Left lobe of liver (tissue), 2 donors: ENCODE data around the gene BAZ2B. TPM values are rescaled to one million over a fixed set of nuclear protein-coding genes. Genes with fewer than 3 reads are reported as not detected.
"Not testable (repeated sequence)": the region's sequence is repeated elsewhere in the genome, so short reads cannot be mapped to it uniquely, and the experiment has no call there.

Experiments
- ATAC-seq: fragments of 200-7000 bp; cut with Tn5 transposase; one replicate; pipeline ENCODE4 v1.9.1; 2020; ENCODE audit warnings: mild to moderate bottlenecking, moderate library complexity
- DNase-seq: peaks from one replicate; pipeline ENCODE4 v3.0.0-alpha.2; 2020; ENCODE audit warnings: low spot score
- total RNA-seq: library from RNA; stranded (reverse); gene quantifications from one replicate; pipeline ENCODE4 v1.2.1, GENCODE V29; 2021
- donor health status: DM: no; HTN: no; CAD: no; lungs with moderate emphysema.
- donor health status: DM: no; HTN: yes; CAD: no.

BAZ2B gene
- total RNA-seq, 1 donor from 2014 or later: 20.0 TPM

DNA sequence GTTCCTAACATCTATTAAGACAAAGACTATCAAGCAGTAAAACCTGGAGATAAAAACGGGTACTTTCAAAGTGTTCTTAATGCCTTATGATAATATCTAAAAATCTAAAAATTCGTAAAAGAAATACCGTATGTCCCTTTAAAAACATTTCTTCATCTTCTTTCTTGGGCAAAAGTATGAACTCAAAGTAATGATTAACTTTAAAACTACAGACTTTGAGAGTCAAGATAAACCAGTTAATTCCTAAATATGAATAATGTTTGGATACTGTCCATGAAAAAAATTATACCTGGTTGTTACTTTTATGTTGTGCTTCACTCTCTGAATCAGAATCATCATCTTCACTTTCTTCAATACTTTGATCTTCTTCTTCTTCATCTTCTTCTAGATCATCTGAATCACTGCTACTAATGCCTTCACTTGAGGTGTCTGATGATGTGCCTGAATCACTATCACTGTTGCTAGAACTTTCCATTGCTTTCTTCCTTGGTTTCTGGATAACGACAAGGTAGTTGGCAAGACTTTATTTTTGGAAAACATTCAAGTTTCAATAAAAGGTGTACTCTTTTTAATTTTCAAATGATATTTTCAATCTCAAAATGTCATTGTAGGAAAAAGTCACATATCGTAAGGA, 177.5 kb downstream of the BAZ2B start:
- DNase-seq: no peak
- ATAC-seq: peak; percentile 66

DNA sequence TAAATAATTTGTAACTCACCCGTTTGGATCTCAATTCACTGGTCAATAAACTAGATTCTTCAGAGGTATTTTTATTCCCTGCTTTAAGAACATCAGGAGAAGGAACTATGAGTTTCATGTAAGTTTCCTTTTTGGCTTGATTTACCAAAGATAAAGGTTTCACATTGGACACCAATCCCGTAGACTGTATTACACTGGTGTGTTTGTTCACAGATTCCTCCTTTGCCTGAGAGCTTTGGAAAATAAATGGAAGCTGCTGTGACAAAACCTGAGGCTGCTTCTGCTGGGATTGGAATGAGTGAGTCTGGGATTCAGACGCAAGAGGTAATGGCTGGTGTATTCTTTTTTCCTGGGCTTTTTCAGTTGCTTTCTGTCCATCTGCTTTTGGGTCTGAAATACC, 178.1 kb downstream of the BAZ2B start:
- ATAC-seq (peak; percentile 53), DNase-seq (no peak)

DNA sequence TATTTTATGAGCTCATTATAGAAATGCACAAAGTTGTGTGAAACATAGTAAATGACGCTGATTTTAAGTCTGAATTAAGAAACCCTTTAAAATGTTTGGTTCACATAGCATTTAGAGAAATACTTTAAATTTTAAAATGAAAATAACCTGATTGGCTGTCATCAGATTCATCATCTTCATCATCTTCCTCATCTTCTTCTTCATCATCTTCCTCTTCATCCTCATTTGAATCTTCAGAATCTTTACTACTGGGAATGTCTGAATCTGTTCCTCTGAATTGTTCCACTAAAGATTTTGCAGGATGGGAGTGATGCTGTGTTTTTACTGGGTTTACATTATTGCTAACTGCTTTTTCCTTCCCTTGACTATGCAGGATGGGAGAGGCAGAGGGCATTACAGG, 183.7 kb downstream of the BAZ2B start:
- no peak for DNase-seq
- ATAC-seq: no peak

DNA sequence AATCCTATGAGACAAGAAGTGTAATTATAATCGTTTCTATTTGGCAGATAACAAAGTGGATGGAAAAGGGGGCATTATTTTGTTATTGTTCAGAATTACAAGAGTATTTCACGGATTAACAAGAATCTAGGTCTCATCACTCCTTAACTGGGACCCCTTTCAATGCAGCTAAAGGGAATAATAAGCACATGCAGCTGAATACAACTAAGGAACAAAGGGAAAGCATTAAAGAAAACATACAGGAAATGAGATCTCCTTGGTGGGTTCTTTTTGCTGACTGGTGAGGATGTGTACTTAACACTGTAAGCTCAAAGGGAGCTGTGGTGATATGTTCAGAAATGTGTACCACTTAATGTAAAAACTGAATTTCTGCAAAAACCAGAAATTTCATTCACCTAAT, 189.3 kb downstream of the BAZ2B start:
- no peak for ATAC-seq

DNA sequence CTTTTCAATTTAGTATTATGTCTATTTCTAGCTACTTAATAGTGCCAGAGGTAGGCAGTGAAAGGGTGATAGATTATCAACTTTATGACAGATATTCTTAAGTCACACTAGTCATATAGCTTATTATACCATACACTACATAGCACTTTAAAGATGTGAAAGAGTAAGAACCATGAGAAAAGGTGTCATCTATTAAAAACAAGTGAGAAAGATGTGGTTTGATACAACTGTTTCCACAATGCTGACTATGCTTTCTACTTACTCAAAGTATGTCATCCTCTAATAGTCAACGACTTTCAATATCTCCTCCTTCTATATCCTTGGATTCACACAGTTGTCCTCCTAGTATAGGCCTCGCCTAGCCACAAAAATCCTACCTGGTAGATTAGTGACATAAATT, 196.9 kb downstream of the BAZ2B start:
- DNase-seq (no peak), ATAC-seq (no peak)

More for the DNA sequence above, 189.3 kb downstream of the BAZ2B start:
- no peak for DNase-seq

DNA sequence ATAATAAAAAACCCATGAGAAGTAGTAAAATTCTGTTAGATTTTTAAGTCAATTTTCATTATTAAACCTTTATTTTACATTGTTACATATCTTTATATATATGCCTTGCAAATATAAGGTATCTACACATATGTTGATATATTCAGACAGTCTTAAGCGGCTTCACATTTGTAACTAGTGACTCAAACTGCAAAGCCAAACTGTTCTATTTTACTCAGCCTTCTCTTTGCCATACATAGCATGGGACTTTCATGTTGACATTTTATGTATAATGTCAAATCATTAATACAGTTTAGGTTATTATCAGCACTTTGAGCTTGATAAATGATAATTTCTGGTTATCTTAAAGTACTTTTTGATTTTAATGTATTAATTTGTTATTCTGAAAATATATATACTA, 204.9 kb downstream of the BAZ2B start:
- ATAC-seq (no peak), DNase-seq (no peak)

DNA sequence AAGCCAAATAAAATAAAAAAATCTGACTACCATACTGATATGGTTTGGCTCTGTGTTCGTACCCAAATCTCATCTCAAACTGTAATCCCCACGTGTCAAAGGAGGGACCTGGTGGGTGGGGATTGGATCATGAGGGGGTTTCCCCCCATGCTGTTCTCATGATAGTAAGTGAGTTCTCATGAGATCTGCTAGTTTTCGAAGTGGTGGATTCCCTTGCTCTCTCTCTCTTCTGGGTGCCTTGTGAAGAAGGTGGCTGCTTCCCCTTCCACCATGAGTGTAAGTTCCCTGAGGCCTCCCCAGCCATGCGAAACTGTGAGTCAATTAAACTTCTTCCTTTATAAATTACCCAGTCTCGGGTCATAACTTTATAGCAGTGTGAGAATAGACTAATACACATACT, 206.1 kb downstream of the BAZ2B start:
- no peak for DNase-seq

DNA sequence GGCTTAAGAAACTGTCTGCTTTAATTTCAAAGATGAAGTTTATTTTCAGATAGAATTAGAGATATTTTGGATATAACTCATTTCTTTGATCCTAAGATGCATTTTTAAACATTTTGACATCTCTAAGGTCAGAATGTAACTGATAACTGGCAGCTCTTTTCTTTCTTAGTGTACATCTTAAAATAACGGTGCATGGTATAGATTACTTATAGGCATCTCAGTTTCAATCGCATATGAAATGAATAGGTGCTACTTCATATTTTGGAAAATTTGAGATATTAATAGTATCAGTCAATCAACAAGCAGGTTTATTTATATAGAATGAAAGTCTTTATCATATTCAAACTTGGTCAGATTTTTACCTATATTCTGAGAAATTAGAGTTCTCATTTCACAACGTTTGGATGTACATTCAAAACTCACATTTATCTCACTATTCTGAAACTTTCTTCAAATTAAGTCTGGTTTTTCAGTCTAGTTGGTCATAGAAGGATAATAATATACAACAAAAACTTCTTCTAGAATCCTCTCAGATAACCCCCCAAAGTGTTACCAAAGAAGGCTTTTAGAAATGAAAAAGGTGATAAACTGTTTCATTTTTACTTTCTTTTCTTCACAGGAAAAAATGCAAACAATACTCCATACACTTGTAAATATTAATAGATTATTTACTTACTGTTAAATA, 207.1 kb downstream of the BAZ2B start:
- ATAC-seq (no peak), DNase-seq (no peak)

More for the DNA sequence above, 206.1 kb downstream of the BAZ2B start:
- no peak for ATAC-seq

DNA sequence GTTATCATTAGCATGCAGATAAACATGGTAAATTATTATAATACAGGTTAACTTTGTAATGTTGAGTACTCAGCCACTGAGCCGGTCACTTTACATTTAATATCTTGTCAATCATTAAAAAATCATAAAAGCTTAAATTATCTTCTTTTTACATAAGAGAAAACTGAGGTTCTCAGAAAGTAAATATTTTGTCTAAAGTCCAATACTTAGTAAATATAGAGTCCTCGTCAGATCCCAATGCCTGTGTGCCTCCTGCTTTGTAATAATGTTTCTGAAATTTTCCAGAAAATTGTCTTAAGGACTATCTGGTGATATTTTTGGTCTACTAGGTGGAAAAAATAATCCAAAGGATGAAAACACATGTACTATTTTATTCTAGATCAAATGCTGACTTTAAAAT, 213.6 kb downstream of the BAZ2B start:
- DNase-seq (no peak), ATAC-seq (peak; percentile 63)

DNA sequence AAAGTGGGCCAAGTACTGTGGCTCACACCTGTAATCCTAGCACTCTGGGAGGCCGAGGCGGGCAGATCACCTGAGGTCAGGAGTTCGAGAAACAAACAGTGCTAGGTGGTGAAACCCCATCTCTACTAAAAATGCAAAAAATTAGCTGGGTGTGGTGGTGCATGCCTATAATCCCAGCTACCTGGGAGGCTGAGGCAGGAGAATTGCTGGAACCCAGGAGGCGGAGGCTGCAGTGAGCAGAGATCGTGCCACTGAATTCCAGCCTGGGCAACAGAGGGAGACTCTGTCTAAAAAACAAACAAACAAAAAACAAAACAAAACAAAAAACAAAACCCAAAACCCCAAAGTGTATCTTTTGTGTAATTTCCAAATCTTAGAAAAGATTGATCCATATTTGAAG, 214.2 kb downstream of the BAZ2B start:
- ATAC-seq, DNase-seq: not testable (repeated sequence)

DNA sequence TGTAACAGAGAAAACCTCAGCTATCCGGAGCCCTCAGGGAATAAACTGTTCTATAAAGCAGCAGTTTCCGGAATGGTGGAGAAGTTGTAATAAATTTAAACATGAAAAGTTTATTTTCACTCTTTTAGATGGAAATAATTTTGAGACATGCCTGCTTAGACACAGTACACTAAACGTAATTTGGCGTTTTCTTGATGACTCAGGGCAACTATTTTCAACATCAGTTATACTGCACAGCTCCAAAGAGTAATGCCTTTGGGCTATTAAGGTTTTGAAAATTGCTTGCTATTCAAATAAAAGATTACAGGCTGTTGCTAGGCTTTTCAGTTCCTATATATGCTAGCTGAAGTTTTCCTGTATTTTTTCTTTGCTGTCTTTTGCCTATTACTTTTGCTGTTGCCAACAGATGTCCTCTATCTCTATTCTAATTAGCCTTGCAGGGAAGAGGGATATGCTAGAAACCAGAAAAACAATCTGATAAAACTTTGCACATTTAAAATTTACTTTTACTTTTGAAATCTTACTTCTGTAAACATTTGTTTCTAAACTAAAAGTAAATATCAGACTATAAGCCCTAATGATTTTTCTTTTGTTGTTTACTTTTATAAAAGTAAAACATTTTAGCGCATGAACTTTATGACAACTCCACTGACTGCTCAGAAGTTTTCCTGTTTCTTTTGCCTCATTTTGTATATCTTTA, 216.5 kb downstream of the BAZ2B start:
- peak; percentile 79 for ATAC-seq
- no peak for DNase-seq

DNA sequence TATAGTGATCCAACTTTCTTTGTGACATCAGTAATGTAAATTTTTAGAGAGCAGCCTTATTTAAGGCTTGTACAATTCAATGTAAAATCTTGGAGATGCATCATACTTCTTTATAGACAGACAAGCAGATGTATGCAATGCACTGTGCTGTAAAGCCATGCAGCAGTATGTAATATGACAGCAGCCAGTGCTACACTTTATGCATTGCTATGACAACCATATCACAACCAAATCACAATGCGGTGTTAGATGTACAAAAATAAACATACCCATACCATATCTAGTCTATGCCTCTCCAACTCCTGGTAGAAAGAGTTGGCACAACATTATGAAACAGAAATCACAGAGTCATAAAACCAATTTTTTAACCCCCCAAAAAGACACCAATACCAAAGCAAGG, 219.5 kb downstream of the BAZ2B start:
- ATAC-seq (no peak), DNase-seq (no peak)

DNA sequence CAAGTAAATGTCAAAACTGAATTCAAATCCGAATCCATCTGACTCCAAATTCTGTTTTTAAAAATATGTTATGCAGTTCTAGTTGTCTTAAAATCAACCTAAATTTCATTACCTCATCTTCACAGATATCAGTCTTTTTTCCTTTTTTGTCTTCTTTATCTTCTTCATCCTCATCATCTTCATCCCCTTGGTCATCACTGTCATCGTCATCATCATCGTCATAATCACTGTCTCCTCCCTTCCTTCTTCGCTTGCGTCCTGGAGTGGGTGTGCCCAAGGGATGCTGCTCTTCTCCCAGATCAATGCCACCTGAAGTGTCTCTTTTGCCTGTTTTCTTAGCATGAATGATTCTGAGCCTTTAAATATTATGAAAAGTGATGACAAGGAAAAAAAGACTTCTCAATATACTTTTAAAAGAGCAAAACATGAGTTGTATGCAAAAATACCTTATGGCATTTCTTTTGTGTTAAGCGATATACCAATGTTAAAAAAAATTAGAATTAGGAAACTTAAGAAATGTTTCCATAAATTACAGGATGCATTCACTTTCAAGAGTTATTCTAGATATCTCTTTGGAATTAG, 233.8 kb downstream of the BAZ2B start:
- no peak for DNase-seq
- no peak for ATAC-seq

DNA sequence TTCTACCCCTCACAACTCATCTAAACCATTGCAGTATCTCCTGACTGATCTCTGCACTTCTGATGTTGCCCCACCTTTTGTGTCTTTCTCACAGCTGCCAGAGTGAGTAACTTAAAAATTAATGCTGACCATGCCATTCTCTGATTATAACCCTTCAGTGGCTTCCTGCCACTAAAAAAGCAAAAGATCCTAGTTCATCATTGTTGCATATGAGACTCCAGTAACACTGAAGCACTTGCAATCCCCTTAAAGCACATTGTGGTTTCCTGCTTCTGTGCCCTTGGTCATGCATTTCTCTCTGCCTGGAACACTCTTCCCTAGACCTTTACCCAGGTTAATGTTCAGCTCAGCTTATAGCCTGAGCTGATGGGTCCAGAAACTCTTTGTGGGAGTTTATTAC, 234.8 kb downstream of the BAZ2B start:
- ATAC-seq: peak; percentile 62
- no peak for DNase-seq

DNA sequence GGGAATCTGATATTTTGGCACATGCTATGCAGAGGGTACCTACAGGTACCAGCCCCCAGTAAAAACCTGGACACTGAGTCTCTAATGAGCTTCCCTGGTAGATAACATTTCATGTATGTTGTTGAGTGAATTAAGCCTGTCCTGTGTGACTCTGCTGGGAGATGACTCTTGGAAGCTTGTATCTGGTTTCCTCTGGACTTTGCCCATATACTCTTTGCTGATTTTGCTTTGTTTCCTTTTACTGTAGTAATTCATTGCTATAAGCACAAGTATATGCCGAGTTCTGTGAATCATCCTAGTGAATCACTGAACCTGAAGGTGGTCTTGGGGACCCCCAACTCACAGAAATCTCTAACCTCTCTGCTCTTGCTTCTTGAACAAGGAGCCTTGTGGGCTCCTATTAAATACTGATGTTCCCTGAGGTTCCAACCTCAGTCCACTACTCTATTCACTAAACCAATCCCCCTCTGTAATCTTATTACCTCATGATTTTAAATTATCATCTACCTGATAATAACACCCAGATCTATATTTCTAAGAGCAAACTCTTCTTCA, 235.6 kb downstream of the BAZ2B start:
- ATAC-seq (peak; percentile 74), DNase-seq (no peak)

DNA sequence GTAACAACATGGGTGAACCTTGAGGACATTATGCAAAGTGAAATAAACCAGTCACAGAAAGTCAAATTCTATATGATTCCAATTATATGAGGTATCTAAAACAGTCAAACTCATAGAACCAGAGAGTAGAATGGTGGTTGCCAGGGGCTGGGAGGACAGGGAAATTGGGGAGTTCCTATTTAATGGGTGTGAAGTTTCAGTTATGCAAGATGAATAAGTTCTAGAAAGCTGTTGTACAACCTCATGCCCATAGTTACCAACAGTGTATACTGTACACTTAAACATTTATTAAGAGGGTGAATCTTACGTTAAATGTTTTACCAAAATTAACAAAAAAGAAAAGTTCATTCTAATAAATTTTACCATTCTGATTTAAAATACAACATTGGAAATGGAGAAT, 237.2 kb downstream of the BAZ2B start:
- ATAC-seq (no peak), DNase-seq (no peak)

DNA sequence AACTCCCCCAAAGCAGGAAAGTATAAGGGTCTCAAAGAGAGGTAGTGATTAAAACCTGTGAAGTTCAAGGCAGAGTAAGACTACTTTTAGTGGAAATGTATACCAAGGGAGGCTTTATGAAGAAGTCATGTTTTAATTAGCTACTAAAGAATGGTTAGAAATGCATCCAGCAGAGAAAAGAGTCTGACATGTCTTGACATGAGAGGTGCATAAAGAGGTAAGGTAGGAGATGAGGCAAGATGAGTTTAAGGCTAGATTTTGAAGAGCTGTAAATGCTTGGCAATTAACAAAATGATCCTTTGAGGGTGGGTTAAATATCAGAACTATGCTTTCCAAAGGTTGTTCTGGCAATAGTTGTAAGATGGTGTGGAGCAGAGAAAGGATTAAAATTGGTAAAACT, 241.1 kb downstream of the BAZ2B start:
- no peak for ATAC-seq

DNA sequence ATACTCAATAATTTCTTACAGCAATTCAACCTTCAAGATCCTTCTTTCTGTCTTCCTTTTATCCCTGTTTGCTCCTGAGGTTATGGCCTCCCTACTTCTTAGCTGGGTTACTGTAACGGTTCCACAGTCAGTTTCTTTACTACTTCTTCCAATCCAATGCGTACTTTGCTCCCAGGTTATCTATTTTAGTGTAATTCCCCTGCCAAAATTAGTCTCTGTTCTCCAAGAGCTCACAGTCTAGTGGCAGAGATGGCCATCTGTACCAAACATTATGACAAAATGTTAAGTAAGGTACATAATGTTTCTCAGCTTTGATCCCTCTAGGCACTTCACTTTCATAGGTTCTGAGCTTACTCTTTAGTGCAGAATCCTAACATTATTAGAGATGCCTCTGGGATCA, 244.8 kb downstream of the BAZ2B start:
- ATAC-seq (no peak), DNase-seq (no peak)

More for the DNA sequence above, 241.1 kb downstream of the BAZ2B start:
- no peak for DNase-seq

DNA sequence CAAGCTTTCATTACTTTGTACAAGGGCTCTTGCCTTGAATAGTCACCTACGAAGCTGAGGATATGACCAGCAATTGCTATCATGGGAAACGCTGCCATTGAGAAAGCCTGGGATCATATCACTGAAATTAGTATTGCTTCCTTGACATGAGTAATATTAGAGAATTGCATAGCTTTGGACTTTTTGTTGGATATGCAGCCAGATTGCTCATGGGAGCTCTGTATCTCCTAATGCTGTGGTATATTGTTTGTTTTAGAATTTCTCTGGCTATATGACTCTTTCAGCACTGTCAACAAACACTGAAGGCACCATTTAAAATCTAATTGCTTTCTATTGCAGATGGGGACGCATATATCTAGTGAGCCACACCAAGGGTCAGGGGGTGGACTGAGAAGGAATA, 249.8 kb downstream of the BAZ2B start:
- ATAC-seq (no peak), DNase-seq (no peak)

DNA sequence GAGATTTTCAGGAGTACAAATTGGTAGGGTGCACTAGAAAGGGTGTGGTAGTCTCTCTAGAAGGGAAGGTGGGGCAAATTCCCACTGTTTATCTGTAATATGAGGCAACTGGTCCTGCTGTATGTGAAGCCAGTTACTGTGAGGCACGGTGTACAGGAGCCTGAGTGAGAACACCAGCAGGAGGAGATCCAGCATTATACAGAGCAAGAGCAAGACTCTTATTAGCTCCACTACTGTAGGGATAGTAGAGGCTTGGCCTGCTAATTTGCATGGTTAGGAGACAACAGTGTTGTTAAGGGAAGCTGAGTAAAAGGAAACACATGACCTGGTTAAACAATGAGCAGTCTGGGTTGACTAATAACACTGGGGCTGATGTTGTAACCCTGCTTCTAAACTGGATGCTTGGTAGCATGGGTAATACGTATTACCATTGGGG, 253.5 kb downstream of the BAZ2B start:
- DNase-seq: no peak
- ATAC-seq: peak; percentile 35

DNA sequence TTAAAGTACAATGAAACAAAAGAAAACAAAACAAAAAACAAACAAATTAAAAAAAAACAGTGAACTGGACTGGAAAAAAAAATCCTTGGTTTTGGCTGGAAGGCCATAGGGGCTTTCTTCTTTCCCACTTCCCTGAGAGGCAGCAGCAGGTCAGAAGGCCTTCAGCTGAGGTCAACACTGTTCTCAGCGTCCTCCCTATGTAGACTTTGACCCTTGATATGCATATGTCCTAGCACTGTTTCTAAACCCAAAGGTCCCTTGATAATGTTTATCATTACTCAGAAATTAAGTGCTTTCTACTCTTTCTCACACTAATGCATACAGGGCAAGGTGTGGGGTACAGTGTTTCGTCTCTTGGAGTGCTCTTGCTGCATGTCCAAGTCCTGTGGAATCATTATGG, 254.3 kb downstream of the BAZ2B start:
- DNase-seq (no peak), ATAC-seq (no peak)
